Measurements from ENCODE around the gene CEP164.

- no peak for TF ChIP-seq CTCF (IDR thresholded peaks at IDR 0.05)
- no peak for TF ChIP-seq POLR2A (IDR thresholded peaks at IDR 0.05)
Observed at GRCh38 chr11:117454564-117454917, 126.9 kb downstream of the CEP164 start.

Measured in lower leg skin (tissue), 3 donors.